Measurements from ENCODE around the gene SHOX. TPM values are rescaled to one million over a fixed set of nuclear protein-coding genes. Genes with fewer than 3 reads are reported as not detected.

The SHOX gene
- total RNA-seq, 3 donors from 2014 or later: 0.12 to 0.22 TPM; not detected in 1

- DNase-seq (no peak), ATAC-seq (no peak)
- peaks cover 1% of the 10 kb centered on the region for H3K4me1 ChIP-seq (ENCODE audit: low read depth)
- intact Hi-C loops (cut with DNase I, micrococcal nuclease): no loop called here
- H3K4me3 ChIP-seq: no peak overlapping the region
- no peaks in the 10 kb centered on the region for H3K36me3 ChIP-seq (ENCODE audit: low read depth)
- no peak for TF ChIP-seq CTCF (IDR thresholded peaks at IDR 0.05)
- H3K9me3 ChIP-seq: no peaks in the 10 kb centered on the region
These were observed 12.6 kb downstream of the SHOX start for GRCh38 chrX:643241-643595.

GRCh38 chrX:643911-644303, 13.3 kb downstream of the SHOX start:
- H3K36me3 ChIP-seq (ENCODE audit: low read depth): no peaks in the 10 kb centered on the region
- no peaks in the 10 kb centered on the region for H3K4me1 ChIP-seq (ENCODE audit: low read depth)
- ATAC-seq: no peak
- TF ChIP-seq CTCF (IDR thresholded peaks at IDR 0.05): no peak
- H3K9me3 ChIP-seq: no peaks in the 10 kb centered on the region
- intact Hi-C loops (cut with DNase I, micrococcal nuclease): no loop called here
- DNase-seq: no peak
- H3K4me3 ChIP-seq: no peak overlapping the region

- intact Hi-C loops (cut with DNase I, micrococcal nuclease): no loop called here
- peak; percentile 99 for ATAC-seq
- Histone ChIP-seq H3K4me3 (peak overlapping the region; percentile 11), H3K36me3 (ENCODE audit: low read depth) (no peaks in the 10 kb centered on the region), H3K9me3 (no peaks in the 10 kb centered on the region), H3K4me1 (ENCODE audit: low read depth) (no peaks in the 10 kb centered on the region)
- no peak for TF ChIP-seq CTCF (IDR thresholded peaks at IDR 0.05)
- peak; percentile 81 to 83 (median 81) for DNase-seq
These were observed 14.0 kb downstream of the SHOX start for GRCh38 chrX:644304-645281.

- no peaks in the 10 kb centered on the region for H3K9me3 ChIP-seq
- no peaks in the 10 kb centered on the region for H3K36me3 ChIP-seq (ENCODE audit: low read depth)
- intact Hi-C loops (cut with DNase I, micrococcal nuclease): no loop called here
These were observed 15.6 kb downstream of the SHOX start for GRCh38 chrX:646228-646495.

GRCh38 chrX:646796-647195, 16.2 kb downstream of the SHOX start:
- no peak for ATAC-seq
- intact Hi-C loops (cut with DNase I, micrococcal nuclease): no loop called here
- no peak for TF ChIP-seq CTCF (IDR thresholded peaks at IDR 0.05)
- no peaks in the 10 kb centered on the region for H3K4me1 ChIP-seq (ENCODE audit: low read depth)
- H3K9me3 ChIP-seq: no peaks in the 10 kb centered on the region
- no peak overlapping the region for H3K4me3 ChIP-seq
- DNase-seq: no peak
- no peaks in the 10 kb centered on the region for H3K36me3 ChIP-seq (ENCODE audit: low read depth)

More at GRCh38 chrX:646228-646495, 15.6 kb downstream of the SHOX start:
- no peak for TF ChIP-seq CTCF (IDR thresholded peaks at IDR 0.05)
- H3K4me1 ChIP-seq (ENCODE audit: low read depth): no peaks in the 10 kb centered on the region
- ATAC-seq (no peak), DNase-seq (no peak)
- H3K4me3 ChIP-seq: no peak overlapping the region
